ENCODE data around the gene OASL.

Gene OASL

GRCh38 chr12:120992989-120993388 lies 46.1 kb downstream of the OASL start:
- no peak for DNase-seq (ENCODE audit: low read depth in 2 of 2)

- no peak for DNase-seq (ENCODE audit: low read depth in 2 of 2)
Measured at GRCh38 chr12:120991965-120992364, 47.1 kb downstream of the OASL start.

DNA sequence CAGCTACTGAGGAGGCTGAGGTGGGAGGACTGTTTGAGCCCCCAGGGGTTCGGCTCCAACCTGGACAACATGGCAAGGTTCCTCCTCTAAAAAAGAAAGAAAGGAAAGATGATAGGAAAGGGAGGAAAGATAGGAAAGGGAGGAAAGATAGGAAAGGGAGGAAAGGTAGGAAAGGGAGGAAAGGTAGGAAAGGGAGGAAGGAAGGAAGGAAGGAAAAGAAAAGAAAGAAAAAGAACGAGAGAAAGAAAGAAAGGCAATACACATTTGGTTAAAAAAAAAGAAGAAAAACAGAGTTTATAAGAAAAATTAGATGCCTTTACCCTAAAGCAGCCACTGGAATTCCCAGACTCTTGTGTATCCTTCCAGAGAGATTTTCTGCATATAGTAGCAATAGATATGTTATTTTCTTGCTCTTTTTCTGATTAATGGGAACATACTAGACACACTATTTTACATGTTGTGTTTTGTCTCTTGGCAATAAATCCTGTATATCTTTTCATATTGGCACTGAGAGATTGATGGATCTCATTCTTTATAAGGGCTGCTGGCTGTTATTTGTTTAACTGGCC lies 48.5 kb downstream of the OASL start:
- DNase-seq (ENCODE audit: low read depth in 2 of 2), result no peak

DNA sequence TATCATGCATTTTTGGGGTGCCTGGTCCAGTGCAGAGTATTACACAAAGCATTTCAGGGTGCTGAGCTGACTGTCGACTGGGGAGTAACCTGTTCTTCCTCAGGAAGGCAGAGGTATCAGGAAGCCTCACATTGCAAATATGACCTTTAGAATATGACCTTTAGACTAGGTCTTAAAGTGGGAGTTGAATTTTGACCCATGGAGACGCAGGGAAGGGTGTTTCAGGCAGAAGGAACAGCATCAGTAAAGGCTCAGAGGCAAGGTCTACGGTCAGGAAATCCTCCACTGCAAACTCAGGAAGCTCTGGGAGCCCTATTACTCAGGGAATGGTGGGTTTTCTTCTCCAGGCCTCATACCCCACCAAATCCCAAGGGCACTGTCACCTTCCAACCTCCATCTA lies 49.4 kb downstream of the OASL start:
- DNase-seq (ENCODE audit: low read depth in 2 of 2), result no peak

DNA sequence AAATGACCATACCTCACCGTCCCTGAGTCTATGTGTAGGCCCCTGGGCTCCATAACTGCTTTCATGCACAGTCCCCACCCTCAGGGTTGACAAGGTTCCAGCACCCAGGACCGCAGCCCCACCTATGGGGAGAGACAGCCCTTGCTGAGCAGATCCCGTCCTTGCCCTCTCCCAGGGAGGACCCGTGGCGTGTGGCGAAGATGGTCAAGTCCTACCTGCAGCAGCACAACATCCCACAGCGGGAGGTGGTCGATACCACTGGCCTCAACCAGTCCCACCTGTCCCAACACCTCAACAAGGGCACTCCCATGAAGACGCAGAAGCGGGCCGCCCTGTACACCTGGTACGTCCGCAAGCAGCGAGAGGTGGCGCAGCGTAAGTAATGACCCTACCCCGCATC lies 50.4 kb downstream of the OASL start:
- no peak for DNase-seq (ENCODE audit: low read depth in 2 of 2)

DNA sequence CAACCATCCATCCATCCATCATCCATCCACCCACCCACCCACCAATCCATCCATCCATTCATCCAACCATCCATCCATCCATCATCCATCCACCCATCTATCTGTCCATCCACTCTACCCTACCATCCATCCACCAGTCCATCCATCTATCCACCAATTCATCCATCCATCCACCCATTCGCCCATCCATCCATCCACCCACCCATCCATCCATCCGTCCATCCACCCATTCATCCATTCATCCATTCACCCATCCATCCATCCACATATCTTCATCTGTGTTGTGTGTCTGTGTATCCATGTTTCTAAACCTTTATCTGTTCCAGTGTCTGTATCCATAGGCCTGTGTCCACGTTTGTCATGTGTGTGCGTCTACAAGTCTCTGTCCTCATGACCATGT lies 50.8 kb downstream of the OASL start:
- DNase-seq (ENCODE audit: low read depth in 2 of 2), result no peak

DNA sequence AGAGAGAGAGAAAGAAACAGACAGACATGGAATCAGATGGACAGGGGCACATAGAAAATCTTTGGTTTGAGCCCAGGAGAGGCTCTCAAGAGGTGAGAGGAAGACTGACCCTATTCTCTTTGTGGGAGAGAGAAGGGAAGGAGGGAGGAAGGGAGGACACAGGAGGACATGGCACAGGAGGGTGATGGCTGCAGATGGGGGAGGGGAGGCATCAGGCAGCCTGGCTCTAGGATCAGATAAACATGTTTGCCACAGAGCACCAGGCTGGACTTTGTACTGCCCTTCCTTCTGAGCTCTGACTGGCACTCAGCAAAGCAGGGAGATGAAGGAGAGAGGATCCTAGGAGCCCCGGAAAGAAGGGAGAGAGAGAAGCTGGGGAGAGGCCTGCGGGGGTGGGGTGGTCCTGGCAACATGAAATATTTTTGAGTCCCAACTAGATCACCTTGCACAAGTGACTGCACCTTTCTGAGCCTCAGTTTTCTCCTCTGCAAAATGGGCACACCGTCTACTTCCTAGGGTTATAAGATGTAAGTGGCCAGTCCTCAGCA lies 54.6 kb downstream of the OASL start:
- no peak for DNase-seq (ENCODE audit: low read depth in 2 of 2)

GRCh38 chr12:120983759-120984158 lies 55.3 kb downstream of the OASL start:
- no peak for DNase-seq (ENCODE audit: low read depth in 2 of 2)

GRCh38 chr12:120982659-120983058 lies 56.4 kb downstream of the OASL start:
- no peak for DNase-seq (ENCODE audit: low read depth in 2 of 2)

GRCh38 chr12:120981407-120981941 lies 57.6 kb downstream of the OASL start:
- DNase-seq (ENCODE audit: low read depth in 2 of 2), result no peak

DNA sequence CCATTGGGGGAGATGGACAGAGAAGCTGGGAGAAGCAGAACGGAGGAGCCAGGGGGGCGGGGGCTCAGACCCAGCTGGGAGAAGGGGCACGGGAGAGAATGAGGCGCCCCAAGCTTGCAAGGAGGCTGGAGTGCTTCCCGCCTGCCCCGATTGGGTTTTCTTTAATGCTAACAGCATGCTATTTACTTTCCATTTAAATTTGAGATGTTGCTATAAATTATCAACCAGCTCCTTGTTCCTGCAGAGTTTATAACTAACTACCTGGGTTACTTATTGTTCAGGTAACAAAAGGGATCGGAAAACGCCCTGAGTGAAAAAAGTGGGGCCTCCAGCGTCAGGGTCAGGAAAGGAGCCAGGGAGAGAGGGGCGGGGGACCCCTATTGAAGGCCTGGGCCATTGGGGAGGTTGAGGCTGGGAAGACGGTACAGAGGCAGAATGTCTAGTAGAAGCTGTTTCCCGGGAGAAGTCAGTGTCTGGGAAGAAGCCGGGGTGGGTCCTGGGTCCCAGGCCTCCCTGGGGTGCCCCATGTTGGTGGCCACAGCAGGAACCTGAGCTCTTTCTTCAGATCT lies 58.2 kb downstream of the OASL start:
- no peak for DNase-seq (ENCODE audit: low read depth in 2 of 2)

GRCh38 chr12:120979862-120980696 lies 59.0 kb downstream of the OASL start:
- DNase-seq (ENCODE audit: low read depth in 2 of 2), result no peak

DNA sequence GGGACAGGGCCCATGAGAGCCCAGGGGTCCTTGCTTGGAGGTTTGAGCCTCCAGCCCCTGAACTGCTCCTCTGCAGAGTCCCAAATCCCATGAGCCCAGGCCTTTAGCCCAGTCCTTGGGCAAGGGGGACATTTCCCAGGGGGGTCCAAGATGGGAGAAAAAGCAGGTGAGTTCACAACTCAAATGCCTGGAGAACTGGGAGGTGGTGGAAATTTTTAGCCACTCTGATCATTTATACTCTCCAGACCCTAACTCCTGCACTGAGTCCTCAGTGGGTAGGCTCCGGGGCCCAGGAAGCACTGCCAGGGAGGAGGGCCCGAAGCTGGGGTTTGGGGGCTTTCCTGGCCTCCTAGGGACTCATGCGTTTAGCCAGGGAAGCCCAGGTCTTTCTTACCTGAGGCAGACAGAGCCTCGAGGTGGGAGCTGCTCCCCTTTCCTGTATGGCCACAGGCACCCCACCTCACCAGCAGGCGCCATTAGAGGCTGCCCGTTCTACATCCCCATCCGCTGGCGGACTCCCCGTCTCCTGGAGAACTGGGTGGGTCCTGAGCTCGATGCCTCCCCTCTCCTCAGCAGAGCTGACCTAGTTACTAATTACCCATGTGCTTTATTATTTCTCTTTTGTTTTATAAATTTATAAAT lies 59.7 kb downstream of the OASL start:
- no peak for DNase-seq (ENCODE audit: low read depth in 2 of 2)

DNA sequence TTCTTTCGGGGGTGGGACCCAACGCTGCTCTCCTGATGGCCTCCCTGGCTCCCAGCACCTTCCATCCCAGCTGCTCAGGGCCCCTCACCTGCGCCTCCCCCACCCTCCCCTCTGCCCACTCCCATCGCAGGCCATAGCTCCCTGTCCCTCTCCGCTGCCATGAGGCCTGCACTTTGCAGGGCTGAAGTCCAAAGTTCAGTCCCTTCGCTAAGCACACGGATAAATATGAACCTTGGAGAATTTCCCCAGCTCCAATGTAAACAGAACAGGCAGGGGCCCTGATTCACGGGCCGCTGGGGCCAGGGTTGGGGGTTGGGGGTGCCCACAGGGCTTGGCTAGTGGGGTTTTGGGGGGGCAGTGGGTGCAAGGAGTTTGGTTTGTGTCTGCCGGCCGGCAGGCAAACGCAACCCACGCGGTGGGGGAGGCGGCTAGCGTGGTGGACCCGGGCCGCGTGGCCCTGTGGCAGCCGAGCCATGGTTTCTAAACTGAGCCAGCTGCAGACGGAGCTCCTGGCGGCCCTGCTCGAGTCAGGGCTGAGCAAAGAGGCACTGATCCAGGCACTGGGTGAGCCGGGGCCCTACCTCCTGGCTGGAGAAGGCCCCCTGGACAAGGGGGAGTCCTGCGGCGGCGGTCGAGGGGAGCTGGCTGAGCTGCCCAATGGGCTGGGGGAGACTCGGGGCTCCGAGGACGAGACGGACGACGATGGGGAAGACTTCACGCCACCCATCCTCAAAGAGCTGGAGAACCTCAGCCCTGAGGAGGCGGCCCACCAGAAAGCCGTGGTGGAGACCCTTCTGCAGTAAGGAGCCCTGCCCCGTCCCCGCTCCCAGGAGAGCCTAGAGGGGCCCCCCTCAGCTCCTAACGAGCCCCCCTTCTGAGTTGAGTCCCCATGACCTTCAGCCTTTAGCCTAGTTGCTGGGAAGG lies 60.5 kb downstream of the OASL start, which contains the start of gene HNF1A:
Gene HNF1A, plus strand, starts transcription at position 248 of the 924 bp plus-strand sequence. Its CDS starts 226 bp downstream, at position 474.
- no peak for DNase-seq (ENCODE audit: low read depth in 2 of 2)

GRCh38 chr12:120977531-120978295 lies 61.3 kb downstream of the OASL start:
- DNase-seq (ENCODE audit: low read depth in 2 of 2), result no peak

DNA sequence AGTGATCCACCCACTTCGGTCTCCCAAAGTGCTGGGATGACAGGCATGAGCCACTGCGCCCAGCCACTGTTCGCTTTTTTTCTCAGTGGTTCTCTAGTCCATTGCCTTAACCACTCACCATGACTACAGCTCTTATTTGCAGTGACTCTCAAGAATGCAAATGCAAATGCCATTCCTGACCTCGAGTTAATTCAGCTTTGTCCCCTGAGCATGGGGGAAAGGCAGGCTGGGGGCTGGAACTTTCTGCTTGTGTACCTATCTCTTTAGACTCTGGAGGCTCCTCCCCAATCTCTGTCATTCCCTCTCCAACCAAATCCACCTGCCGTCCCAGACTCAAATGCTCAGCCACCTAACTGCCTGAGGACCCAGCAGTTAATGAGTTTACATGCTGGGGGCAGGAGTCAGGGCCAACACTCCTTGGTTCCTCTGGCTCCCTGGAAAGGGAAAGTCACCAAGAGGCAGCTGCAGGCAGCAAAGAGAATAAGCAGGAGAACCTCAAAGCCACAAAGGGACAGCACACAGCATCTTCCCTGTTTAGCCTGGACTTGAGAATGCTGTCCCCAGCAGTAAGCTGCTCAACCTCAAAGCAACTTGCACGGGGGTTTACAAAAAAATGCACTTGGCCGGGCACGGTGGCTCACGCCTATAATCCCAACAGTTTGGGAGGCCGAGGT lies 66.0 kb downstream of the OASL start:
- no peak for DNase-seq (ENCODE audit: low read depth in 2 of 2)

GRCh38 chr12:120971299-120972180 lies 67.5 kb downstream of the OASL start:
- no peak for DNase-seq (ENCODE audit: low read depth in 2 of 2)

GRCh38 chr12:120970310-120970709 lies 68.7 kb downstream of the OASL start:
- DNase-seq (ENCODE audit: low read depth in 2 of 2), result no peak

Data from stimulated activated CD8-positive, alpha-beta memory T cell treated with anti-CD3 and anti-CD28 coated beads, Interleukin-2, amount 100 ng/mL, for 1 hour (primary cell).